ENCODE measurements around the gene CDC42BPB.

Gene CDC42BPB

GRCh38 chr14:103091041-103091882, 33.9 kb upstream of the CDC42BPB start:
- DNase-seq (ENCODE audit: low read depth, low spot score), result no peak
- Histone ChIP-seq H3K9ac (ENCODE audit: insufficient read length, low read depth) (peak overlapping the region; percentile 67), H3K4me1 (ENCODE audit: insufficient read depth, insufficient read length) (peaks cover 33% of the 10 kb centered on the region), H3K9me3 (ENCODE audit: insufficient read depth, low read length) (no peaks in the 10 kb centered on the region), H3K27me3 (ENCODE audit: insufficient read depth, insufficient read length) (peaks cover 2% of the 10 kb centered on the region), H3K36me3 (ENCODE audit: insufficient read depth, insufficient read length, low read length) (no peaks in the 10 kb centered on the region), H3K4me3 (ENCODE audit: insufficient read length, low read depth) (peak overlapping the region; percentile 34)
- no peak for TF ChIP-seq YY1 (IDR thresholded peaks at IDR 0.05; ENCODE audit: insufficient read depth, insufficient read length)
- TF ChIP-seq SUZ12 (IDR thresholded peaks at IDR 0.05; ENCODE audit: extremely low read depth, insufficient read depth, insufficient read length), result no peak
- TF ChIP-seq ZNF274 (IDR thresholded peaks at IDR 0.05; ENCODE audit: low read depth, low read length), result no peak

GRCh38 chr14:103090481-103091020, 33.2 kb upstream of the CDC42BPB start:
- Histone ChIP-seq H3K4me1 (ENCODE audit: insufficient read depth, insufficient read length) (peaks cover 33% of the 10 kb centered on the region), H3K9ac (ENCODE audit: insufficient read length, low read depth) (no peak overlapping the region), H3K4me3 (ENCODE audit: insufficient read length, low read depth) (no peak overlapping the region), H3K27me3 (ENCODE audit: insufficient read depth, insufficient read length) (peaks cover 3% of the 10 kb centered on the region), H3K9me3 (ENCODE audit: insufficient read depth, low read length) (no peaks in the 10 kb centered on the region), H3K36me3 (ENCODE audit: insufficient read depth, insufficient read length, low read length) (no peaks in the 10 kb centered on the region)
- TF ChIP-seq ZNF274 (IDR thresholded peaks at IDR 0.05; ENCODE audit: low read depth, low read length), result no peak
- TF ChIP-seq SUZ12 (IDR thresholded peaks at IDR 0.05; ENCODE audit: extremely low read depth, insufficient read depth, insufficient read length), result no peak
- no peak for TF ChIP-seq YY1 (IDR thresholded peaks at IDR 0.05; ENCODE audit: insufficient read depth, insufficient read length)
- DNase-seq (ENCODE audit: low read depth, low spot score), result no peak

- Histone ChIP-seq H3K4me3 (ENCODE audit: insufficient read length, low read depth) (no peak overlapping the region), H3K9ac (ENCODE audit: insufficient read length, low read depth) (no peak overlapping the region), H3K36me3 (ENCODE audit: insufficient read depth, insufficient read length, low read length) (no peaks in the 10 kb centered on the region), H3K9me3 (ENCODE audit: insufficient read depth, low read length) (no peaks in the 10 kb centered on the region), H3K4me1 (ENCODE audit: insufficient read depth, insufficient read length) (peaks cover 25% of the 10 kb centered on the region), H3K27me3 (ENCODE audit: insufficient read depth, insufficient read length) (peaks cover 11% of the 10 kb centered on the region)
- DNase-seq (ENCODE audit: low read depth, low spot score), result no peak
- TF ChIP-seq SUZ12 (IDR thresholded peaks at IDR 0.05; ENCODE audit: extremely low read depth, insufficient read depth, insufficient read length) (no peak), YY1 (IDR thresholded peaks at IDR 0.05; ENCODE audit: insufficient read depth, insufficient read length) (no peak), ZNF274 (IDR thresholded peaks at IDR 0.05; ENCODE audit: low read depth, low read length) (no peak)
Measured at GRCh38 chr14:103089386-103090335, 32.3 kb upstream of the CDC42BPB start.

GRCh38 chr14:103088921-103089320, 31.6 kb upstream of the CDC42BPB start:
- Histone ChIP-seq H3K36me3 (ENCODE audit: insufficient read depth, insufficient read length, low read length) (no peaks in the 10 kb centered on the region), H3K27me3 (ENCODE audit: insufficient read depth, insufficient read length) (peaks cover 18% of the 10 kb centered on the region), H3K4me1 (ENCODE audit: insufficient read depth, insufficient read length) (peaks cover 21% of the 10 kb centered on the region), H3K9ac (ENCODE audit: insufficient read length, low read depth) (no peak overlapping the region), H3K9me3 (ENCODE audit: insufficient read depth, low read length) (no peaks in the 10 kb centered on the region), H3K4me3 (ENCODE audit: insufficient read length, low read depth) (no peak overlapping the region)
- no peak for DNase-seq (ENCODE audit: low read depth, low spot score)
- no peak for TF ChIP-seq ZNF274 (IDR thresholded peaks at IDR 0.05; ENCODE audit: low read depth, low read length)
- TF ChIP-seq SUZ12 (IDR thresholded peaks at IDR 0.05; ENCODE audit: extremely low read depth, insufficient read depth, insufficient read length), result no peak
- TF ChIP-seq YY1 (IDR thresholded peaks at IDR 0.05; ENCODE audit: insufficient read depth, insufficient read length), result no peak

GRCh38 chr14:103087343-103087835, 30.0 kb upstream of the CDC42BPB start:
- Histone ChIP-seq H3K27me3 (ENCODE audit: insufficient read depth, insufficient read length) (peaks cover 30% of the 10 kb centered on the region), H3K4me1 (ENCODE audit: insufficient read depth, insufficient read length) (peaks cover 21% of the 10 kb centered on the region), H3K4me3 (ENCODE audit: insufficient read length, low read depth) (no peak overlapping the region), H3K9ac (ENCODE audit: insufficient read length, low read depth) (no peak overlapping the region), H3K36me3 (ENCODE audit: insufficient read depth, insufficient read length, low read length) (no peaks in the 10 kb centered on the region), H3K9me3 (ENCODE audit: insufficient read depth, low read length) (no peaks in the 10 kb centered on the region)
- TF ChIP-seq YY1 (IDR thresholded peaks at IDR 0.05; ENCODE audit: insufficient read depth, insufficient read length) (no peak), ZNF274 (IDR thresholded peaks at IDR 0.05; ENCODE audit: low read depth, low read length) (no peak), SUZ12 (IDR thresholded peaks at IDR 0.05; ENCODE audit: extremely low read depth, insufficient read depth, insufficient read length) (no peak)
- no peak for DNase-seq (ENCODE audit: low read depth, low spot score)

GRCh38 chr14:103086771-103087342, 29.5 kb upstream of the CDC42BPB start:
- no peaks in the 10 kb centered on the region for H3K9me3 ChIP-seq (ENCODE audit: insufficient read depth, low read length)
- H3K4me3 ChIP-seq (ENCODE audit: insufficient read length, low read depth), result no peak overlapping the region
- H3K36me3 ChIP-seq (ENCODE audit: insufficient read depth, insufficient read length, low read length), result no peaks in the 10 kb centered on the region
- H3K4me1 ChIP-seq (ENCODE audit: insufficient read depth, insufficient read length), result peaks cover 21% of the 10 kb centered on the region
- TF ChIP-seq SUZ12 (IDR thresholded peaks at IDR 0.05; ENCODE audit: extremely low read depth, insufficient read depth, insufficient read length) (no peak), YY1 (IDR thresholded peaks at IDR 0.05; ENCODE audit: insufficient read depth, insufficient read length) (no peak), ZNF274 (IDR thresholded peaks at IDR 0.05; ENCODE audit: low read depth, low read length) (no peak)
- H3K9ac ChIP-seq (ENCODE audit: insufficient read length, low read depth), result no peak overlapping the region
- DNase-seq (ENCODE audit: low read depth, low spot score), result no peak
- H3K27me3 ChIP-seq (ENCODE audit: insufficient read depth, insufficient read length), result peaks cover 34% of the 10 kb centered on the region

Data from NT2/D1 (cell line).